ENCODE measurements around the gene PPP1R9A.

PPP1R9A gene

DNA sequence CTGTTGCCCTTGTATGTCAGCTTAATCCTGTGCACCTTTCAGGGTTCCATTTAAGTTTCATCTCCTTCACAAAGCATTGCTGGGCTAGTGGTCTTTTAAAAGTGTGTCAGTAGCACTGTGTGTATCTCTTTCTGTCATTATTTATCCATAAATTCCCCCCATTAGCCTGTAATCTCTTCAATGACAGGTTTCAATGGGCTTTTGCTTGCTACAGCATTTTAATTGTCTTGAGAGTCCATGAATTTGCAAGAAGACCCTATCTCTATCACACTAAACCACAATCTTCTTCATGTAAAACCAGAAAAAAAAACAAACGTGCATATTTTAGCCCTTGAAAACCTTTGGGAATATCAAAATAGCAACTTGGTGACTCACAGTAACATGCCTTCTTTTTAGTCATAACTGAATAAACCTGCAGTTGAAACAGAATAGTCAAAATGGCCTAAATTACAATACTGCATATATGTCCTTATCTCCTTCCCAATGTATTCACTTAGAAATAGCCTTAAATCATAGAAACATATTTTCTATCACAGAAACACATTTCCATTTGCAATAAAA lies 298.4 kb downstream of the PPP1R9A start:
- DNase-seq (ENCODE audit: low spot score), result peak; percentile 28

DNA sequence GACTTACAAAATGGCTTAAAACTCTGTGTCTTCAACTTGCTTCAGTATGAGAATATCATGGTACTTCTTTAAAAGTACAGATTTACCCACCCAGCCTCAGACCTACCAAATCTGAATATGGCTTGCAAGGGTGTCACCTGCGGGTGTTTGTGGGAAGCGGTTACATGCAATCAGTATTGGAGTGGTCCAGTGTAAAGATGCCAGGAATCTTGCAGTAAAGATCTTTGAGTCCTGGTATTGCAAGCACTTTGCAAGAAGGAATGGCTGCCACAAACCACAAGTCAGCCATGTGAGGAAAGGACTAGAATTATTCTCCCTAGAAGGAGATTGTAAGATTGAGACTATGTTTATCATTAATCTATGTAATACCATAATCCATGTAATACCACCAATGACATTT lies 301.9 kb downstream of the PPP1R9A start:
- DNase-seq (ENCODE audit: low spot score), result no peak

GRCh38 chr7:95209788-95210187 lies 302.4 kb downstream of the PPP1R9A start:
- no peak for DNase-seq (ENCODE audit: low spot score)

GRCh38 chr7:95213148-95213547 lies 305.8 kb downstream of the PPP1R9A start:
- no peak for DNase-seq (ENCODE audit: low spot score)

DNA sequence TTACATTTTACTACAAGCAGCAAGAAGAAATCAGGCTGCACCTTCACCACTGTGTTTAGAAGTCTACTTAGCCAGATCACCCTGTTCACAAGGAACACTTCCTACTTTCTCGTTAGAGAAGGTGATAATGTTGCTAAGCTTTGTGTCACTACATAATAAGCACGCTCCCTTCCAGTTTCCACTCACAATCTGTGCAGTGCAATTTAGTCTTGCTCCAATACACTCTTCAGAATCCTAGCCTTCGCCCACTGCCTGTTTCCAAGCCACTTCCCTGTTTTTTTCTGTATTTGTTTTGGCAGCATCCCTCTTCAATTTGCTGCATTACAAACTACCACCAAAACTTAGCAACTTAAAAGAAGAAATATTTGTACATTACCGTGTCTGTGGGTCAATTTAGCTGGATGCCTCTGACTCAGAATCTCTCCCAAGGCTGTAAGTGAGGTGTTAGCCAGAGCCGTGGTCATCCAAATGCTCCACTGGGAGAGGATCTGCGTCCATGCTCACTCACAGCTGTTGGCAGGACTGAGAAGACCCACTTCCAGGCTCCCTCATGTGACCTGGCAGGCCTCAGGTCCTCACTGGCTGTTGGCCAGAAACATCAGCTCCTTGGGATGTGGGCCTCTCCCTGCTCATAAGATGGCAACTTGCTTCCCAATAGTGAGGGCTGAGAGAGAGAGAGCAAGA lies 306.6 kb downstream of the PPP1R9A start:
- DNase-seq (ENCODE audit: low spot score), result peak; percentile 44

GRCh38 chr7:95219721-95220120 lies 312.3 kb downstream of the PPP1R9A start:
- DNase-seq (ENCODE audit: low spot score), result no peak

DNA sequence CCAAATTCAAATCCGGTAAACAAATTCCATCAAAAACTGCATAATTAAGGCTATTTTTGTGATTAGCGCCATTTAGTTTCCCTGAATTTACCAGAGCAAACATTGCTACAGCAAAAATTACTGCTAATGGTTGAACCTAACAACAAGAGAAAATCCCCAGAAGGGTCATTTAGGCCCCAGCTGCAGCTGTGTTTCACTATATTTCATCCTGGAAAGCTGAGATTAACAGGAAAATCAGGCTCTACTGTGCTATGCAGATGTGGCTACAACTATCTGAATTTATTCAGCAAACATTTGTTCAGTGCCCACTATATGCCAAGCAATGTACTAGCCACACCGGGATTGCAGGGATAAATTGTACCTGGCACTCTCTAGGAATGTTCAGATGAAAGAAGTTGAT lies 312.9 kb downstream of the PPP1R9A start:
- DNase-seq (ENCODE audit: low spot score), result no peak

DNA sequence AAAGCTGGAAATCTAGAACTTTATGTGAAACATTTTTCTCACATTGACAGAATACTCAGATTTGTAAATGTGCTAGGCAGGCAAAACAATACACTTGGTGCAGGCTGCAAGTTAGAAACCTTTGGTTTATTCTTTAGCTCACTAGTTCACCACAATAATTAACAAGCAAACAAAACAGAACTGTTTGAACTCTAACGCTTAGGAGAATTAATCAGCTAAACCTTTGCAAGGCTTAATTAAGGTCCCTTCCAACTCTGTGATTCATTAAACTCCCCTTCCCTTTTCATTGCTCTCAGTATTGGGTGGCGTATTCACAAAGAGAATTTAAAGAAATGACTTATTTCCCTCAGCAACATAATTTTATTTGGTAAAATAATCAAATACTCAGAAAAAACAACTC lies 317.9 kb downstream of the PPP1R9A start:
- no peak for DNase-seq (ENCODE audit: low spot score)

- no peak for DNase-seq (ENCODE audit: low spot score)
Measured at GRCh38 chr7:95229301-95229700, 321.9 kb downstream of the PPP1R9A start.

DNA sequence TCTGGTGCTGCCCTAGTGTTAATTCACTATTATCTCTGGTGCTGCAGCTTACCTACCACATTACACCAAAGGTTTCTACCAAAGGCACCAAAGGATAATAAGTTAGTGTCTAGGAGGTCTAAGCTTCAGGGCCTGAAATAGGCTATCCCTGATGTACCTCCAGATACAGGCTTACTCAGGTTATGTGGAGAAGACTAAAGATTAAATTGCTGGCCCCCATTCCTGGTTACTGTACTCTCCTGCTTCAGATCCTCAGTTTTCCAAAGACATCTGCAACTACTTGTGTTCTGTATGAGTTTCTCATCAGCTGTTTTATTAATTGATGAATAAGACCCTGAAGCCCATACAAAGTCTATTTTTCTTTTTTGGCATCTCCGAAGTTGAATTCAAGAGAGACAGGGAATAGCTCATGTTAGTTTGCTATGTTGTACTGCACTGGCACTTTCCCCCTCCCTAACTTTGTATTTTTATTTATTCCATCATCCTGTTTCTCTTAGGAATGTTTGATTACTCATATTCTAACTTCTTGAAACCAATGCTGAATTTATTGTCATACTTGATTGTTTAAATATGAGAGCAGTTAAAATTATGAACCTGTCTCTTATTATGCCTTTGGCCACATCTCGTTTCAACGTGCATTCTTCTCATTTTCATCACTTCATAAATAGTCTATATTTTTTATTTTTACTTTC lies 331.0 kb downstream of the PPP1R9A start:
- no peak for DNase-seq (ENCODE audit: low spot score)

GRCh38 chr7:95240921-95241320 lies 333.5 kb downstream of the PPP1R9A start:
- no peak for DNase-seq (ENCODE audit: low spot score)

- DNase-seq (ENCODE audit: low spot score), result no peak
Measured at GRCh38 chr7:95242266-95242665, 334.9 kb downstream of the PPP1R9A start.

- DNase-seq (ENCODE audit: low spot score), result no peak
Measured at GRCh38 chr7:95244616-95245015, 337.2 kb downstream of the PPP1R9A start.

DNA sequence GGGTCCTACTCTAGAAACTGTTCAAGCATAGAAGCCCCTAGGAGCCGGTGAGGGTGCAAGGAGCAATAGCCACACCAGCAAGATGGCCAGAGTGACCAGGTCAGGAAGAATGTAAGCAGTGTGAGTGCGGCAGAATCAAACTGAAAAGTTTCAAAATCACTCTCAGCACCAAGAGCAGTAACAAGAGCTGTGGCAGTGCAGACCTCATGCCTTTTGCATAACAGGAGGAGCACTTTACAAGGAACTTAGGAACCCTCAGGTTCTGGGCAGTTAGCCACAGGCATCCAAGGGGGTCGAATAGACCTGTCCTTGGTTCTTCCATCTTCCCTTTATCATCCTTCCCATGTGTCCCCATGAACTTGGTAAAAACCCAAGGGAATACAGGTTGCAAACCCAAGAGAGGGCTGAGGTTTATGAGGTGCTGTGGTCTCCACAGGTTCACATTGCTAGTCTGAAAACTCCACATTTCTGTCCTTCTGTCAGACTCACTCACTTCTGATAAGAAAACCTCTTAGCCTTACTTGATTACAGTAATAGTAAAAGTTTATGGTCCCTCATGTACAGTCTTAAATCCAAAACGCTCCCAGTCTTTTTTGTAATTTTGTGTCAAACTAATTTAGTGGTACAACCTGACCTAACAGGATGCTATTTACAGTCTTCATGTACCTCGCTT lies 338.6 kb downstream of the PPP1R9A start:
- DNase-seq (ENCODE audit: low spot score), result no peak

DNA sequence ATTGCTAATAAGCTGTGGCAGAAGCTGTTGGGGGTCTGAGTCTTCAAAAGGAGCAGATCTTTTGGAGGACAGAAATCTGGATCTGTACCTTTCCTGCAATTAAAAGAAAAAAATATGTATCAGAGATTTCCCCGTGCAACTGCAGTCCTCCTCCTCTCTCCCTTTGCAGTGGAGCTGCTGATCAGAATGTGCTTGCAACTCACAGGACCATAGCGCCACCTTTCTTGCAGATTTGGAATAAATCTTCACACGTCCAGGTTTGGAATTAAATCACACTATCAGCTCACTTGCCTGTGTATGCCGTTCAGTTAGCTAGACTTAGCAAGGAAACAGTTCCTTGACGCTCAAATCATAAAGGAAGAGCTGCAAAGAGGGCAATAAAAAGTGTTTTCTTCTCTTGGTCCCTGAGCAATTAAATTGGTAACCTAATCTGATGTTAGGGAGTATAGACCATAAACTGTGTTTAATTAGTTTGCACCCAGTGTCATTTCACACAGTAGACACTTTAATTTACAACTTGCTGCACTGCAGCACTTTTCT lies 339.5 kb downstream of the PPP1R9A start:
- peak; percentile 73 for DNase-seq (ENCODE audit: low spot score)

DNA sequence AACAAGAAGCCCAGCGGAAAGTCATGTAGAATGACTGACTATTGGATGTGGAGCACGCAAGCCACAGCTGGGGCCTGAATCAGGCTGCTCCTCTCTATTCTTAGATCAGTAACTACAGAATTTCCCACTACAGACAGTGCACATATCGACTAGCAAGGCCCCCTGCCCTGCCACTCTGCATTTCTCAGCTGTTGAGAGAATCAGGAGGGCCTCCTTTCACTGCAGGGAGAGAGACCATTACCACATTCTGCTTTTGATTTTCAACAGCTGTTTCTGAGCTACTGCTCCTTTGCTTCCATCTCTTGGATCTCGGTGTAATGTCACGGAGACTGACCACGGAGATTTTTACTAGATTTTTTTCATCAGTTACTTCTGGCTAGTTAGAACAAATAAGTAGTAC lies 343.2 kb downstream of the PPP1R9A start:
- no peak for DNase-seq (ENCODE audit: low spot score)

- no peak for DNase-seq (ENCODE audit: low spot score)
Measured at GRCh38 chr7:95251966-95252365, 344.6 kb downstream of the PPP1R9A start.

GRCh38 chr7:95253986-95254385 lies 346.6 kb downstream of the PPP1R9A start:
- no peak for DNase-seq (ENCODE audit: low spot score)

DNA sequence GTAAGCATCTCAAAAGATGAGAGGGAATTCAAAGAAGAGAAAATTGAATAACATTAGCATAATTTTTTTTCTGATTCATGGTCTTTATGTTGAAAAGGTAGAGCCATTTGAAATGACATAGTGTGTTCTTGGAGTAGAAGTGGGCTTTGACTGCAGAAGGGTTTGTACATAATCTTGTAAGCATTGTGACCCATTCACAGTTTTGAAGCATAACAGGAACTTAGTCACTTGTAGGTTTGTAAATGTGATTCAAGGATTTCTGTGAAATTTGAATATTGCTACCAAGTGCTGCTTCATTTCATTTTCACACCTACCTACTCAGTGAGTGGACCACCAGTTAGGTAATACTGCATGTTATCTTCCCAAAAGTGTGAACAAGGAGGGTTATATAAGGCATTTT lies 348.3 kb downstream of the PPP1R9A start:
- DNase-seq (ENCODE audit: low spot score), result no peak

DNA sequence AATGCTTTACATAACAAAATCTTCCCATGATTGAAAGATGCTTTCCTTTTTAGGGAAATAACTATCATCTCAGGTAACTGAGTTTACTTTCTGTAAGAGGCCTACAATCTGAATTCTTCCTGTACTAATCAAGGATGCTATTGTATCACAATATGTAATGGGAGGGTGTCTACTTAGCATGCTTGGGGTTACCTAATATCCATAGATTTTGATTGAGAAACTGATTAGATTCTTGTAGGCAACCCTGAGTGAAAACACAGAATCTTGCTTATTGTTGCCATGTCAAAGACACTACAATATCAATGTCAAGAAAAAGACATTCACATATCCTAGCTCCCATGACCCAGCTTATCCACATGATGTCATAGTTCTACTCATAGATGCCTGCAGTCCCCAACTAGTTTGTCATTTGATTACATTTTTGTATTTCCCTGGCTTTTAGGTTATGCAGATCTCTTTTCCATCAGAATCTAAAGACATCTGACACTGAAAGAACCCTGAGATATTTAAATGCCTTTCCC lies 354.6 kb downstream of the PPP1R9A start:
- no peak for DNase-seq (ENCODE audit: low spot score)

GRCh38 chr7:95262875-95263274 lies 355.5 kb downstream of the PPP1R9A start:
- no peak for DNase-seq (ENCODE audit: low spot score)

DNA sequence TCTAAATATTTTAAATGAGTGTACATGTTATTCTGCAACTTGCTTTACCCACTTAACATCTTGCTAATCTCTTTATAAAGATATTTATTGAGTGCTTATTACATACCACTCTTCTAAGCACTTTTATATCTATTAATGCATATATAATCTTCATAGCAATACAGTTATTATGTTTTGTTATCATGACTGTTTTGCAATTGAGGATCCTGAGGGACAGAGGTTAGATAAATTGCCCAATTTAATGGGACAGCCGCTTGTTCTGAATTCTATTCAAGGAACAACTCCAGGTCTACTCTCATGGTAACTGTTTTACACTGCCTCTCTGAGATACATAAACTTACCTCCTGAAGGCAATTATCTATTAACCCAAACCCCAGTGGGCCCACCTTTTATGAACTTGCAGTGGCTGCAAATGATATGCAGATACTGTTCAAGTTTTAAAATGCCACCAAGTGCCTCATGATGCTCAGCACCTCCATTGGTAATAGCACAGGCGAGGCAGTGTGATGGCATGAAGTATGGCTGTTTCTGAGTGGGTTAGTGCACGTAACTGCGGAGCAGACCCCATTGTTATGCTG lies 356.5 kb downstream of the PPP1R9A start:
- no peak for DNase-seq (ENCODE audit: low spot score)

Data from AG08395 (cell line).